ENCODE results near the gene MAP3K4.

MAP3K4 gene

DNA sequence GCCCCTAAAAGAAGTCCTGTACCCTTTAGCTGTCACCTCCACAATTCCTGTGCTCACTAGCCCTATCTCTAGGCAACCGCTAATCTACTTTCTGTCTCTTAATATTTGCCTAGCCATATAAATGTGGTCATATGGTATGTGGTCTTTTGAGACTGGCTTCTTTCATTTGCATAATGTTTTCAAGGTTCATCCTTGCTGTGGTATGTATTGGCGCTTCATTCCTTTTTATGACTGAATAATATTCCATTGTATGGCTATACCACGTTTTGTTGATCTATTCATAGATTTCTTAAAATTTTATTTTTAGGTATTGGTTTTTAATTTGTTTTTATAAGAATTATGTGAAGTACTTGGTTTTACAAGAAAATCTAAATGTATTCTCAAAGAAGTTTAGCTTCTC is 70.0 kb downstream of the MAP3K4 start:
- Mint-ChIP-seq H3K4me3 (no peak overlapping the region), H3K36me3 (ENCODE audit: low read depth) (peaks cover 42% of the 10 kb centered on the region), H3K27me3 (no peaks in the 10 kb centered on the region), H3K9me3 (no peaks in the 10 kb centered on the region), H3K27ac (no peak overlapping the region), H3K4me1 (ENCODE audit: low read depth) (peaks cover 39% of the 10 kb centered on the region)
- DNase-seq = no peak

DNA sequence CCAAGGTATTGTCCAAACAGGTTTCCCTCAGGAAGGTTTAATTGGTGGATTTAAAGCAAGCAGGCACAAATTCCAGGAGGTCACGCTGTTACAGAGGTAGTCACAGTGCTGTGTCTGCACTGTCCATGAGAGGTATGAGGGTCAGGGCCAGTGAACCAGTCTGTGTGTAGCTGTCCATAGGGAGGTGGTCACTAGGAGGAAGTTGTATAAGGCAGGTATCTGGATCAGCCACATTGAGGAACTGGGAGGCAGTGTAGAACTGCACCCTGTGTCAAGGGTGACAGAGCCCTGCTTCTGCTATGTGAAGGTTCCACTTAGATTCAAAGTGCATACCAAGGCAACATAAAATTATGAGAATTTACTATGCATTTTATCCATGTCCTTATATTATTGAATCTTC is 73.3 kb downstream of the MAP3K4 start:
- no peak for DNase-seq
- peaks cover 37% of the 10 kb centered on the region for H3K36me3 Mint-ChIP-seq (ENCODE audit: low read depth)
- H3K4me3 Mint-ChIP-seq = no peak overlapping the region
- no peak overlapping the region for H3K27ac Mint-ChIP-seq
- peaks cover 28% of the 10 kb centered on the region for H3K4me1 Mint-ChIP-seq (ENCODE audit: low read depth)
- no peaks in the 10 kb centered on the region for H3K27me3 Mint-ChIP-seq
- no peaks in the 10 kb centered on the region for H3K9me3 Mint-ChIP-seq

DNA sequence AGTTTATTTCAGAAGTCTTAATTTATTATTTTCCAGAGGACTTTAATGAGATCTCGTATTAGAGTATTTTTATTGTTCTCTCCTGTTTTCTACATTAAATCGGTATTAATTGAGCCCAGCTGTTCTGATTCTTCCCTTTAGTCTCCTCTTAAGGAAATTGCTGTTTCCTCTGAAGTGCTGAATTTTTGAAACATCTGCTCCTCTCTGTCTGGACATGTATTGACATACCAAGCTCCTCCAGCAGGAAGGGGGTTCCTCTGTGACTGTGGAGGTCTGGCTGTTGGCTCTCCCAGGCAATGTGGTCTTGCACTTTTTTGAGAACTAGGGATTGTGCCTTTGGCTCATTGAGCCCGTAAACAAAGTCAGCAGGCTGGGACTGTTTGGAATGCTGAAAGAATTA is 74.9 kb downstream of the MAP3K4 start:
- no peak for DNase-seq
- Mint-ChIP-seq H3K4me3 (no peak overlapping the region), H3K27me3 (no peaks in the 10 kb centered on the region), H3K27ac (no peak overlapping the region), H3K9me3 (no peaks in the 10 kb centered on the region), H3K36me3 (ENCODE audit: low read depth) (peaks cover 39% of the 10 kb centered on the region), H3K4me1 (ENCODE audit: low read depth) (peaks cover 28% of the 10 kb centered on the region)

DNA sequence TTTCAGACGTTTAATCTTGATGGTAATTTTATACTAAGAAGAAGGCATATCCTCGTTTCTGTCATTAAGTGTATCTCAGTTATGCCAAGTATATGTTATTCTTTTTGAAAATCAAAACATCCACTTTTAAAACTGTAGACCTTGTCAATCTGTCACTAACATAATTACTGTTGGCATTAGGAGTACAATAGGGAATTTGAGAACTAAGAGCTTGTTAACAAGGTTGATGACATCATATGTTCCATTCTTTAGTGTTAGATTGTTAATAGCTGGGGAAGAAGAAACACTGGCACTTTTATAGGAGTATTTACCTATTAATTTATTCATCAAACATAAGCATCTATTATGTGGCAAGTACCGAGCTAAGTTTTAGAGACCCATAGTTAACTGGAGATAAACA is 76.2 kb downstream of the MAP3K4 start:
- Mint-ChIP-seq H3K4me3 (no peak overlapping the region), H3K27me3 (no peaks in the 10 kb centered on the region), H3K4me1 (ENCODE audit: low read depth) (peaks cover 21% of the 10 kb centered on the region), H3K27ac (no peak overlapping the region), H3K9me3 (no peaks in the 10 kb centered on the region), H3K36me3 (ENCODE audit: low read depth) (peaks cover 46% of the 10 kb centered on the region)
- no peak for DNase-seq

DNA sequence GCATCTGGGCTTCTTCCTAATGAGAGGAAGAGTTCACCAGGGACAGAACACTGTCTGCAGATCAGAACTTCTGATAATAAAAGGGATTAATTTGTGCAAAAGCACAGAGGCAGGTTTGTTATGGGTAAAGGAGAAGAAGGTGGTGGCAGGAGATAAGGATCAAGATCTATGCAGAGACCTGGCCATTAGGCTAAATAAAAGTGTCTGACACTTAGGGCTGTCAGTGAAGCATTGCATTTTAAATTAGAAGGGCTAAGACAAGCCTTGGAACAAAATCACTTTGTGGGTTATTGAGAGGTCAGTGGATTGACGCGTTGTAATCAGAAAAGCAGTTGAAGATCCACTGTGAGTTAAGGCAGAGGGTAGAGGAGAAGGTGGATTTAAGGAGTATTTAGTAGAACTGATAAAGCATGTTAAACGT is 76.8 kb downstream of the MAP3K4 start:
- no peak for DNase-seq
- H3K4me1 Mint-ChIP-seq (ENCODE audit: low read depth) = peaks cover 18% of the 10 kb centered on the region

DNA sequence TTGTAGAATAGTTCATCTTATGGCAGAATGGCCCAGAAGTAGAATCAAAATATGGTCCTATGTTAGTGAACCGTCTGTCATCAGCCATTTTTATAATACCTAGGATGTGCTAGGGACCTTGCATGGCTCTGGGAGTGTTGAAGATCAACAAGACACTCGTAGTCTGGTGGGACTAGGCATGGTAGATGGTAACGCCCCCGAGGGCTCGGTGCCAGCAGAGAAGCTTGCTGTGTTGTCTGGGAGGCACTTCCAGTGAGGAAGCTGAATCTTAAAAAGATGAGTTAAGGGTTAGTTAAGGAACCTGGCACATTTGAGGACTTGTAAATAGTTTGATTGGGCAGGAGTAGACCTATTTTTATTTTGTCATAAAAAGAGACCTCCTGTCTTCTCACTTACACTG is 82.4 kb downstream of the MAP3K4 start:
- Mint-ChIP-seq H3K4me1 (ENCODE audit: low read depth) (peaks cover 6% of the 10 kb centered on the region), H3K4me3 (no peak overlapping the region), H3K9me3 (no peaks in the 10 kb centered on the region), H3K27me3 (no peaks in the 10 kb centered on the region), H3K27ac (no peak overlapping the region), H3K36me3 (ENCODE audit: low read depth) (peaks cover 23% of the 10 kb centered on the region)
- DNase-seq = no peak

More for the DNA sequence above, 76.8 kb downstream of the MAP3K4 start:
- H3K9me3 Mint-ChIP-seq = no peaks in the 10 kb centered on the region
- peaks cover 45% of the 10 kb centered on the region for H3K36me3 Mint-ChIP-seq (ENCODE audit: low read depth)
- H3K27ac Mint-ChIP-seq = no peak overlapping the region
- no peak overlapping the region for H3K4me3 Mint-ChIP-seq
- no peaks in the 10 kb centered on the region for H3K27me3 Mint-ChIP-seq

DNA sequence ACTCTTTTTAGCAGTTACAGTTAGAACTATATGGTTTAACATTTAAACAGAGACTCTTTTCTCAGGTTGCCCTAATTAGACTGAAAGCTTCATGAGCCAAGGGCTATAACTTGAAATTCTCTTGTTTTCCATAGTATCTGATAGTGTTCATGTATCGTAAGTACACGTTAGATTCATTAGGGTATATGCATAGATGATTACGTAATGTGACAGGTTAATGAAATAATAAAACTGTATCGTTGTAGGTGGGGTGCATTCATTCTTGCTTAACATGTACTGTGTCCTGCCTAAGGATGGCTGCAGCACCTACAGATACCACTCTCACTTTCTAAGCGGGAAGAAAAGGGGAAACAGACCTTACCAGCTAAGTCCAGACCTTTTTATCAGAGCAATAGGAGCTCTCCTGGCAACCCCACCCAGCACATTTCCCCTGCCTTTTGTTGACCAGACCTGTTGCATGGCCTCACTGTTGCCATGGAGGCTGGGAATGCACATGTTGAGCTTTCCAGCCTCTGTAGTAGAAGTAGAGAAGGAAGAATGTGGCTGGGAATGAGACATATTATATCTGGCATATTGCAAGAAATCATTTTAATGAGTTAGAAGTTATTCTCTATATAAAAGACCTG is 83.0 kb downstream of the MAP3K4 start:
- no peak for DNase-seq
- Mint-ChIP-seq H3K4me3 (no peak overlapping the region), H3K9me3 (no peaks in the 10 kb centered on the region), H3K27me3 (no peaks in the 10 kb centered on the region), H3K27ac (peak overlapping the region; percentile 41), H3K4me1 (ENCODE audit: low read depth) (peaks cover 6% of the 10 kb centered on the region), H3K36me3 (ENCODE audit: low read depth) (peaks cover 25% of the 10 kb centered on the region)

DNA sequence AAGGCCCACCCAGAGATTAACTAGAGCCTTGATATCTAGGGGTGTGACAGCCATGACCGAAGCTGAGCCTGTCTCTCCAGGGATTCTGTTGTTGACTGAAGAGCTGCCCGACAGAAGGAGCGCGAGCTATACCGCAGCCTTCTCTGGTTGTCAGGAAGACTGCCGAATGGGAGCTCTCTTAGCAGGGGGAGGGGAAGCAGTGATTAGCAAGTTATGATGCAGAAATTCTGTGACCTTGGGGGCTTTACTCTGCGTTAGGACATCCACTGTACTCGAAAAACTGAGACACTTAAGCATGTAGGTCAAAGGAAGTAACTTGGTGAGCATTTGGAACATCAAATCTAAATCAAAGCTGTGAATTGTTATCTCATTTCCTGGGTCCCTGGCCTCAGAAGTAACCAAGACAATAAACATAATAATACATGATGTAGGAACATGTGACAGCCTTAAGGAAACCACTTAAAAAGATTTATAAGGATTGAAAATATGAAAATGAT is 84.7 kb downstream of the MAP3K4 start:
- Mint-ChIP-seq H3K4me3 (no peak overlapping the region), H3K27me3 (no peaks in the 10 kb centered on the region), H3K4me1 (ENCODE audit: low read depth) (peaks cover 6% of the 10 kb centered on the region), H3K27ac (no peak overlapping the region), H3K9me3 (no peaks in the 10 kb centered on the region), H3K36me3 (ENCODE audit: low read depth) (peaks cover 16% of the 10 kb centered on the region)
- no peak for DNase-seq

DNA sequence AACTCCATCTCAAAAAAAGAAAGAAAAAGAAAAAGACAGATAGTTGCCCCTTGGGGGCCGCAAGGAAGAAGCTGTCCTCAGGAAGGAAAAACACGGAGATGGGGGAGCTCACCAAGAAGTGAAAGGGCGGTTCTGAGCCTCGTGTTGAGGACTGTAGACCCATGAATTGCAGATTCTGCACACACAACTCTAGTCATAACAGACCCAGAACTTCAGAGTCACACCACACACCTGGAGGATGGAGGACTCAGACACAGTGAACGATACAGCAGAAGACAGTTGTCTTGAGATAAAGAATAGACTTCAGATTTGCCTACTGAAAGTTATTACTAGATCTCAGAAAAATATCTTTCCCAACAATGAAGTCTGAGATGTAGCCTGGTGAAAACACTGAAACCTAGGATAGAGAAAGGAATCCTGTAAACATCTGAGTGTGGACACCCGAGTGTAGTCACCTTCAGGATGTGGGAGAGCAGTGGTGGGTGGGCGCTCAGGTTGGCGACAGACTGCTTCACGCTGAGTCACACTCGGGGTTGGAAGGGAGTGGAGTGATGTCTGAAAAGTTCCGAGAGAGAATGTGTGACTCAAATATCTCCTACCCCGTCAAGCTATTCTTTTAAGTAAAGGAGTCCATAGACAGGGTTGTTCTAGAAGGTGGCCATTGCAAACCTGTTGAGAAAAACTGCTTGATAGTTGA is 88.1 kb downstream of the MAP3K4 start:
- no peaks in the 10 kb centered on the region for H3K9me3 Mint-ChIP-seq
- DNase-seq = peak; percentile 67
- peaks cover 2% of the 10 kb centered on the region for H3K36me3 Mint-ChIP-seq (ENCODE audit: low read depth)
- H3K4me1 Mint-ChIP-seq (ENCODE audit: low read depth) = peaks cover 7% of the 10 kb centered on the region
- H3K27ac Mint-ChIP-seq = no peak overlapping the region
- H3K4me3 Mint-ChIP-seq = peak overlapping the region; percentile 18
- H3K27me3 Mint-ChIP-seq = no peaks in the 10 kb centered on the region

DNA sequence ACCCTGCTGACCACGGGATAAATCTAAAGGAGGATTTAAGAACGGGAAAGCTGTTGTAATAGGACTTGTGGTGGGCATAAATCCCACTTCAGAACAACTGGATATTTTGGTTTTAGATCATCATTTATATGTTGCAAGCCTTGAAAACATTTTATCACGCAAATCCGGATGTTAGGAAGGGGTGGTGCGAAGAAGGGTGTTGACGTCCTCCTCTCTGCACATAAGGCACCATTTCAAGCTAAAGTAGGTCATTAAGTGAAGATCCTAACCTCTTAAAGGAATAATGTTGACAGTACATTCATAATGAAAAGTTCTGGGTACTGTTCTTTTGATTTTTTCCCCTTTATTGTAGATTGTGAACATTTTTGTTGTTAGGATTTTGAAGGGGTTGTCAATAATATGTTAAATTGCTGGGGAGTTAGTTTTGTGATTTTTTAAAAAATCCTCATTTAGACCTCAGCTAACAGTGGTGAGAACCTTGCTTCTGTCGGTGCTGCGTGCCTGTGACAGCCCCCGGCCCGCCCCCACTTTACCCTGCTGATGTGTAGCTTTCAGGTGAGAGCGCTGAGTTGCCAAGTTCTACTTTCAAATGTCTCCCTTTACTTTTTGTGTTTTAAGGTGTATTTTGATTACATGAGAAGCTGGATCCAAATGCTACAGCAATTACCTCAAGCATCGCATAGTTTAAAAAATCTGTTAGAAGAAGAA is 88.8 kb downstream of the MAP3K4 start:
- Mint-ChIP-seq H3K4me1 (ENCODE audit: low read depth) (peaks cover 8% of the 10 kb centered on the region), H3K27me3 (no peaks in the 10 kb centered on the region), H3K9me3 (no peaks in the 10 kb centered on the region), H3K36me3 (ENCODE audit: low read depth) (peaks cover 2% of the 10 kb centered on the region), H3K4me3 (no peak overlapping the region), H3K27ac (no peak overlapping the region)
- no peak for DNase-seq

DNA sequence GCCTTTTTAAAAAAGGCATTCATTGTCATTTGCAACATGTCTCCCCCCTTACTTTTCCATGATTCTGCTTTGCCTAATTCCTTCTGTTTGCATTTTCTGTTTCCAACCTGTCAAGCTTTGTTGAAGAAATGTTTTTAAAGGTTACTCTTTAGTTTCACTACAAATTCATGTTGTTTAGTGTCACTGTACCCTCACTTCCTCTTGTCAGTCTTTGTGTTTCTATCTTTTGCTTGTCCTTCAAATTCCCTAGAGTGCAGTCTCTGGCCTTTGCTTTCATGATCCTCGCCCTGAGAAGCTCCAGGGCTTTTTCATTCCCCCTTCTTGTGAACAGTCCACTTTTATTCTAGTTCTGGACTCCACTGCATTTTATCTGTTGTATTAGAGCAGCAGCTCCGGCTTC is 90.6 kb downstream of the MAP3K4 start:
- no peak overlapping the region for H3K4me3 Mint-ChIP-seq
- no peaks in the 10 kb centered on the region for H3K27me3 Mint-ChIP-seq
- H3K27ac Mint-ChIP-seq = no peak overlapping the region
- no peaks in the 10 kb centered on the region for H3K9me3 Mint-ChIP-seq
- H3K4me1 Mint-ChIP-seq (ENCODE audit: low read depth) = peaks cover 13% of the 10 kb centered on the region
- no peak for DNase-seq
- peaks cover 6% of the 10 kb centered on the region for H3K36me3 Mint-ChIP-seq (ENCODE audit: low read depth)

DNA sequence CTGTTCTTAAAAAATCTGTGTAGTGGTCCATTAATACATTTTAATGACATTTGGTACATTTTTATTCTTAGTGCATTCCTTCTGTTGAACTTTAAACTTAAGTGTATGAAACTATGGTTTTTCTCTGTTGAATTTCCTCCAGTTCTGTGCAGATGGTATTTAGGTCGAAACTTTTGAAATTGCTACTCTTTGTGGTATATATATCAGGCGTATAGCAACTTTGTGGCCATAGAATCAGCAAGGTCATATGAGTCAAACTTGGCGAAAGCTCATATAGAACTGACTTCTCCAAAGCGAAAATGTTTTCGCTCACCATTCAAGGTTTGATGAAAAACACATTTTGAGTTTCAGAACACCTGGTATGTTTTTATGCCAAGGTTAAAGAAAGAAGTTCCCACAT is 93.7 kb downstream of the MAP3K4 start:
- Mint-ChIP-seq H3K27ac (peak overlapping the region; percentile 51), H3K4me3 (peak overlapping the region; percentile 1)

DNA sequence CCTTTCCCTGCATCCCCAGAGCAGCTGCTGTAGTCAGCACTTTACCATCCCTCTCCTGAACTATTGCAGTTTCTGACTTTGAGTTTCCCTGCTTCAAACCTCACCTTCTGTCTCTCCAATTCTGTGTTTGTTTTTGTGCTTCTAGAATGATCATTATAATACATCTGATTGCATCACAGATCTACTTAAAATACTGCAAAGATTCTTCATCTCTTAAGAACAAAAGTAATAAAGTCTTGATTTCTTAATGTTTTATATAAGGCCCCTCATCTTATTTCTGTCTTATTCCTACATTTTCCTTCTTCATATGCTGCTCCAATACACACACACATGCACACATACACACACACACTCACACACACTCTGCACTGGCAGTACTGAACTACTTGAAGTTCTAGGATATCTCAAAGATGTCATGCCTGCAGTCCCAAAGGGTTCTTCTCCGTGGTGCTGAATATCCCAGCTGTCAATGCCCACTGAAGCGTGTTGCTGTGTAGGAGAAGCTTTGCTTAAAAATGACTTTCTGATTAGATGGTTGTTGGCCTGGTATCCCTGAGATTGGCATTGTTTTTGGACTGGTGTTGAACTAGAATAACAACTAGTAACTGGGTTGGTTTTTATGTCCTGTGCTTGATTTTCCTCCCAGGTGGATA is 97.2 kb downstream of the MAP3K4 start:
- no peak for DNase-seq
- H3K4me1 Mint-ChIP-seq (ENCODE audit: low read depth) = peaks cover 19% of the 10 kb centered on the region
- no peaks in the 10 kb centered on the region for H3K9me3 Mint-ChIP-seq
- no peak overlapping the region for H3K4me3 Mint-ChIP-seq
- H3K27ac Mint-ChIP-seq = peak overlapping the region; percentile 24
- no peaks in the 10 kb centered on the region for H3K27me3 Mint-ChIP-seq
- H3K36me3 Mint-ChIP-seq (ENCODE audit: low read depth) = peaks cover 61% of the 10 kb centered on the region

More for the DNA sequence above, 93.7 kb downstream of the MAP3K4 start:
- Mint-ChIP-seq H3K27me3 (no peaks in the 10 kb centered on the region), H3K36me3 (ENCODE audit: low read depth) (peaks cover 33% of the 10 kb centered on the region), H3K9me3 (no peaks in the 10 kb centered on the region), H3K4me1 (ENCODE audit: low read depth) (peaks cover 13% of the 10 kb centered on the region)
- no peak for DNase-seq

DNA sequence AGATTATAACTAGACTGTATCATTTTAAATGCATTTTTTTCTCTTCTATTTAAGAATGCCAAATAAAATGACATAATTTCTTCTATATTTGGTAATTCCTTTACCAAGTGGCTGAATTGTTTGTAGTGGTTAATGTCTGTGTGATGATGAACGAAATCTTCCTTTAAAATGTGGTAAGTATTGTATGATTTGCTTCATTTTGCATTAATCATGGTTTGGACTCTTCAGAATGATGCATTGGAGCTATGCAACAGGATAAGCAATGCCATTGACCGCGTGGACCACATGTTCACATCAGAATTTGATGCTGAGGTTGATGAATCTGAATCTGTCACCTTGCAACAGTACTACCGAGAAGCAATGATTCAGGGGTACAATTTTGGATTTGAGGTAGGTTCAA is 99.6 kb downstream of the MAP3K4 start:
- H3K27ac Mint-ChIP-seq = no peak overlapping the region
- peaks cover 83% of the 10 kb centered on the region for H3K36me3 Mint-ChIP-seq (ENCODE audit: low read depth)
- no peak overlapping the region for H3K4me3 Mint-ChIP-seq
- DNase-seq = no peak
- H3K27me3 Mint-ChIP-seq = no peaks in the 10 kb centered on the region
- peaks cover 6% of the 10 kb centered on the region for H3K4me1 Mint-ChIP-seq (ENCODE audit: low read depth)
- H3K9me3 Mint-ChIP-seq = no peaks in the 10 kb centered on the region
